A172 (cell line): ENCODE data around the gene IL17RD. TPM values are rescaled to one million over a fixed set of nuclear protein-coding genes. Genes with fewer than 3 reads are reported as not detected.
A peak's percentile ranks its signal among the peaks of the same experiment; 100 is the strongest.

ENCODE experiments used
- DNase-seq: peaks from one replicate; pipeline ENCODE4 v3.0.0-alpha.2; 2015; ENCODE audit warnings: low spot score
- total RNA-seq: library from RNA; depleted of rRNA; stranded (reverse); fragments of >200 nt; shearing (Covaris generic); gene quantifications from 2 replicates; pipeline ENCODE4 v1.2.3, GENCODE V29; 2014

IL17RD gene
- total RNA-seq, 1 experiment from 2014 or later: 1.5 TPM

DNA sequence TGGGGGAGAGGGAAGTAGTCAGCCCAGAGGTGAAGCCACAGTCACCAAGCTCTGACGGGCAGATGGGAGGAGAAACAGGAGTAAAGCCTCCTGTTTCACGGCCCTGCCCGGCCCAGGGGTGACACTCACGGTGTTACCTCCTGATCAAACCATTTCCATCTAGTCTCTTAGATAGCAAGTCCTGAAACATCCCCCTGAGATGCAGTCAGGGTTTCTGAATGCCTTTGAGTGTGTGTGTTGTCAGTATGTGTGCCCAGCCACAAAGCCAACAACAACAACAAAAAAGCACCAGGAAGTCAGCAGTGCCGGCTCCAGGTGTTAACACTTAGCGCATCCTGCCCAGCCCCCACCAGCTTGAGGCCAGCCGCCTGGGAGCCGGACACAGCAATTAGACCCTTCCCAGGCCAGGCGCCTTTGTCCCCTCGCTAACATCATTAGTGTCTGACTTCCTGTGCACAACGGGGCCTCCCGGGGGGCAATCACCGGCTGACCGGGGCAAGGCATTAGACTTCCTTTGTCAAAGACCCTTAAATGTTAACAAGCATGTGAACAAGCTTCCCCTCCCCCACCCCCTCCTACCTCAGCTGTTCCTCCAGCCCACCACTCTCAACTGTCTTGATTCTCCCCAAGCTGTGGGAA is 34.5 kb downstream of the IL17RD start:
- no peak for DNase-seq

DNA sequence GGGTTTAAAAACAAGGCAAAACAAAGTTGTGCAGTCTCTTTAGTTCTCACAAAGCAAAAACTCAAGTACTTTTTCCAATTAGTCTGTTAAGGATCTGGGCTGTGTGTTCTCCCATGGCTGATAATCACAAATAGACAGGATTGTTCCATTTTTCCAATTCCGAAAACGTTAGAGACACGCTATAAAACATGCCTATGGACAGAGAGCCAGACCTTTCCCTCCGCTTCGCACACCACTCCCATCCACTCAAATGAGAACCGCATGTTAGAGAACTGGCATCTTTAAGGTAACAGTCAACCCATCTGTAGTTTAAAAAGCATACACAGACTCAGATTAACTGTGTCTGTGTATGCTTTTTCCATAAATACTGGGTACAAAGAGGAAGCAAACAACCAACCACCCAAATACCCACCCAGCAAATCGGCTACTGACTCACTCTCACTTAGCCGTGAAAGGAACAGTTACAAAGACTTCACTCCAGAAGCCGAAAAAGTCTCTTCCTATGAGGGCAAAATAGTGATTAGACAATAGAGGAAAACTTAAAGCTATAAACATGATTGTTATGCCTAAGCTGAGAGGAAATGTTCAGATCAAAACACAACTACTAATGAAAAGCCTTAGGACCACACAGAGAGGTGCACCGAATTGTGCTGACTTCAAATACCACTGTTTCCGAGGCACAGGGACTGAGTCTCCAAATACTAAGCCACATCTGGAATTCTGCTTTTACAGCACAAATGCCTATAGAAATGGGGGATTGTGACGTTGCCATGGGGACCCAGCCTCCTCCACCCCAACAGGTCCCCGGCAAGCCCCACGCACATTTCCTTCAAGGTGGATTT is 36.1 kb downstream of the IL17RD start:
- DNase-seq: no peak

DNA sequence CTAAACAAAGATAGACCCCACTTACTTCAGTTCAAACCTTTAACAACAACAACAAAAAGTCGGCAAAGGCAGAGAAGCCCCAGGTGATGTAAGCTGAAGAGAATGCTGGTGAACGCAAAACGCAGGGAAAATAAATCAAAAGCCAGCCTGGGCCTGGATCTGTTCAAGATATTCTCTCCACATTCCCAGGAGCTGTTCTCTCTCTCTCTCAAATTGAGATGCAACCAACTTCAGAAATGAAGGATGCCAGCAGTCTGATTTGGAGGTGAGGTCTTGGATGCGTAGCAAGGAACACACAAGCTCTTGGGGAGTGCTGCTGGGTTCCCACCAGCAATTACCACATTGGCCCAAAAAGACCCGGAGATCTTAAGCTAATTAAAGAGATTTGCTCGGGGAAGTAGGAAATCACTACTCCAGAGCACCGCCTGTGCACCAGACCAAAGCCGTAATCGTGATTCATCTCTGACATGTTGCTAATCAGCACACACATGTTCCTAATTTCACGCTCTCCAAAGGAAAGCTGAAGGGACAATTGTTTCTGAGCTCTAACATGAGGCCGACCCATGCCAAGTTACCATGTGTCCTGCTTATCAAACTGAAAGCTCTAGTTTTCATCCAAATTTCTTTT is 37.1 kb downstream of the IL17RD start:
- DNase-seq: no peak

DNA sequence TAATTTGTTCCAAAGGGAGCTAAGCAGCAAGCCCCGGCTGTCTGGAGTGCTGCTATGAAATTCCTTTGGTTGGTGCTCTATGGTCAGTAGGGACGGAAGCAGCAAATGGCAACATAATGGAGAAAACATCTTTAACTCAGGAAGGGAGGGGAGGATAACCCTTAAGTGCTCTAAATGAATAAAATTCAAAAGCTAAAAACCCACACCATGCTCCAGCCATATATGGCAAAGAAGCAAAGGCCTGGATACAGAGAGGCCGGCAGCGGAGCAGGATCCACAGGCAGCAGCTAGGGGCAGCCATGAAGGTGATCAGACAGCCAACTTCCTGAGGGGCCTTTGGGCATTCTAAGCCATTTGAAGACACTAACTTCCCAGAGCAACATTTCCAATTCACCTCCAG is 38.9 kb downstream of the IL17RD start:
- DNase-seq: no peak

DNA sequence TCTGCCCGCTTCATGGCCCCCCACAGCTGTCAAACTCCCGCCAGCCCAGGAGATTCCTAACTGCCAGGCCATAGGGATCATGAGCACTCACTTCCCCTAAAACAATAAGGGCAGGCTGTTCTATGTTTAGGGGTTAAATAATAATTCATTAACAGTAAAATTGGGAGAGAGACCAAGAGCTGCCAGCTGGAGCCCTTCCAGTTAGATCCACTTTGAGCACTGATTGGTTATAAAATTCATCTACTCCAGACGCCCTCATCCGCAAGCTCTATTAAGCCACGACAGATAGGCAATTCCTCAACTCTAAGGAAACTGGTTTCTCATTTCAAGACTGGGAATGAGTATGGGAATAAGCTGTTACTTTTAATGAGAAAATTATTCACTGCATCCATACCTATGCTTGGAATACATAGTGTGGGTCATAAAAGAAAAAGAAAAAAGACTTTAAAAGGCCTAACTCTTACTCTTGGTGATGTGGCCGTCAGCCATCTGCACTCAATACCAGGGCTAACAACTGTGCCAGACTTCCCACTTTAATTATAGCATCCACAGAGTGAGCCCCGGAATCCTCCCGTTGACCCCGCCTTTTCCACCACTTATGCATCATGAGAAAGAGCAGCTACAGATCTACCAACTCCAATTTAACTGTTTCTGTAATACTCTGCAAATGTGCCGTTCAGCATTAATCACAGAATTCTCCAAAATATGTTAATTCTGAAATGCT is 44.5 kb downstream of the IL17RD start:
- no peak for DNase-seq

DNA sequence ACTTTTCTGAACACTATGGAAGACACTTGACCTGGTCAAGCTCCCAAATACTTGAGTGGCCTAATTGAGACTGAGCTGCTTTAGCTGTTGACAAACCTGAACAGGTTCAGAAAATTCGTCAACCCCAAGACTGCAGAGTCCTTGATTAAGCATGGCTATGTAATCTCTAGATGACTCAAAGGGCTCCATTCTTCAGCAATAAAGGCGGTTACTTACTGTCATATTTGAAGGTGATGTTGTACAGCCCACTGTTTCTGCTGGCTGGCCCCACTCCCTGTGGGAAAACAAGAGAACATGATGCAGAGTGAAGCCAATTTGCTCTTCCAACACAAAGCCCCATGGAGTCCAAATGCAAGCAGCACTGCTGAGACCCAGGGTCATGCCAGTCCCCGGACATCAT is 45.1 kb downstream of the IL17RD start:
- no peak for DNase-seq

DNA sequence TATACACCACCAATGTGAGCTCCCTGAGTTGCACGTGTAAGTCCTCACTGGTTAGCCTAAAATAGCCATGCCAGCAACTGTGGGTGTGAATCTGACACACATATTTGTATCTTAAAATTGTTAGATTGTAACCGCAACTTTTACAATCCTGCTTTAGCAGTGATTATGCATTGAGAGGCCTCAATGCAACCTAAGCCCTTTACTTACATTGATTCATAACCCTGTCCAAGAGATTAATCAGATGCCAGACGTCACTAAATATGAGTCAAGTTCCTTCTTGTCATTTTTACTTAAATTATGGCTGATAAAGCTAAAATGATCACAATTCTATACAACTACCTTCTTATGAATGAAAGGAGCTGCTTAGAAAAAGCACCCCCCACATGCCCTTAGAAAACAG is 46.9 kb downstream of the IL17RD start:
- no peak for DNase-seq

DNA sequence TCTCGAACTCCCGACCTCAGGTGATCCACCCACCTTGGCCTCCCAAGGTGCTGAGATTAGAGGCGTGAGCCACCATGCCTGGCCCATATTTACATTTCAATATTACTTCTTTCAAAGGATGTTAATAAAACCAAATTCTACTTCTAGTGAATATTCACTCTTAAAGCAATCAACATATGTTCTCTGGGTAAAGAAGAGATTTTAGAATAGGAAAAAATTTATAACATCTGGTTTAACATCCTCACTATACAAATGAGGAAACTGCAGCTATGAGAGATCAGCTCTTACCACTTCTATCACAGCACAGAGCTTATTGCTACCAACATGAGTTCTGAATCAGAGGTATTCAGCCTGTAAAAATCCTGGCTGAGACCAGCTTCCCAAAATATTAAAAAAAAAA is 48.7 kb downstream of the IL17RD start:
- DNase-seq: no peak

DNA sequence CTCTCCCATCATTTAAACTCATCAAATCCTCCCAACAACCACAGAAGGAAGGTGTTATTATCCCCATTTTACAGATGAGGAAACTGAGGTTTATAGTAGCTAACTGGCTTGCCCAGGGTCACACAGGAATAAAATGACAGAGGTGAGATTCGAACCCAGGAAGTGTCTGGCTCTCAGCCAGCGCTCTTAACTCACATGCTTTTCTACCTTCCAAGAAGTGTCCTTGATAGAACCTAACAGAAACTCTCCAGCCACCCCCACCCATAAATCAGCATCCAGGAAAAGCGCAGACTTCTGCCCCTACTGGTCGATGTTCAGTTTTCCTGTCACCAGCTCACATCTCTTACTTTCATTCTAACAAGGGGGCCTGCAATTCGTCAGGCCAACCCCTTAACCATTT is 52.9 kb downstream of the IL17RD start:
- peak; percentile 23 for DNase-seq

DNA sequence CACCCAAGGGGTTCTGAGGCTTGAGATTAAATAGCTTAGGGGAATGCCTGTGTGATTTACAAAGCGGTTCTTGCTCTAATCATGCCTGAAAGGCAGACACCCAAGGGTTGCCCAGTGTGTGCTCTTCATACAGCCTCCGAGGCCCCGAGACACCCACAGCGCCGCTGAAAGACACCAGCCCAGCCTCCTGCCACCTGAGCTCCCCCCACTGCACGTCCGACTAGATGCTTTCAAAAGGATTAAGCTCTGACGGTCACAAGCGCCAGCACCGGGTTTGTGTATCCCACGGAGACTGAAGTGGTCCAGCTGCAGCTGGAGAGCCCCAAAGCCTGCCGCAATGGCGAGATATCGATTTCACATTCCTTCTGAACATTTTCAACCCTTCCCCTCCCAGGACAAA is 54.4 kb downstream of the IL17RD start:
- DNase-seq: no peak

DNA sequence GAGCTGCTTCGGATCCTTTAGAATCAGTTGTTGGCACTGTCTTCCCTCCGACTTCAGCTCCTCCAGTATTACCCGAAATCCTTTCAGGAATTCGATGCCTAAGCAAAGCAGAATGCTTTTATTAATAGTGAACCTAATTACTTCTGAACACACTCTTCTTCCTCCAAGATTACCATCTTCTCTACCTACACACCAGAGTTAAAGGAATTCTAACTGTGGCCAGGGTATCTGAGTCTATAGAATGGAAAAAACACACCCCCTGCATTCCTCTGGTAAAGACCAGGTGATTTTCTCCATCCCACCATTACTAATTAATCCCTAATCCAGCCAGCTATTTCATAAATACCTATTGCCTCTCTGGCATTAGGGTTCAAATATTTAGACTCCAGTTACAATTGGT is 54.9 kb downstream of the IL17RD start:
- no peak for DNase-seq

DNA sequence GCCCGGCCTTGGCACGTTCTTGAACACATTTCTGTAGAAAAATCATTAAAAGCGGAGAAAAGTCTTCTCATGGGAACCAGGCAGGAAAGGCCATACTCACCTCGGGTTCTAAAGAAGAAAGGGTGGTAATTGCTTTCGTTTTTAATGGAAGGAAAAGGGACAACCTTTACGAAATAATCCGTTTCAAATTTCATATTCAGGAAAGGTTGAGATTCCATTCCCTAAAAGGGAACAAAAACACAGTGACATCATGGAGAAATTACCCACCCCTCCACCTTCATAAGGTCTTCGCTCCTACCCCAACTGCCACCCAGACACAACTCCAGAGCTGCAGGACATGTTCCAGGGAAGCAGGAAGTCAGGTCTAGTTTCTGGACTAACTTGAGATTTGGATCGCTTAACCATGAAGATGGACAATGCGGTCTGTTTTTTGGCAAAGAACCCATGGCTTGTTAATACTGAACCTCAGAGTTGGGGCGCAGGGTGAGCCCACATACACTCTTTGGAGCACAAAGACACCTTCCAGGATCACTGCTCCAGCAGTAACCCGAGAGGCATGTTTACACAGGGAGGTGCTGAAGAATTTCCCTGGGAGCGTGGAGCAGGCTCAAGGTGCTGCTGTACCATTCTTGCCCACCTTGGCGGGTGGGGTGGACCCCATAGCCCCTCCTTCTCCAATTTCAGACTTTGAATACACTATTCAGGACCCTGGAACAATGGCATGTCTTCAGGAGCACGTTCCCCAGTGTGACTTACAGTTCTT is 55.5 kb downstream of the IL17RD start:
- DNase-seq: no peak

DNA sequence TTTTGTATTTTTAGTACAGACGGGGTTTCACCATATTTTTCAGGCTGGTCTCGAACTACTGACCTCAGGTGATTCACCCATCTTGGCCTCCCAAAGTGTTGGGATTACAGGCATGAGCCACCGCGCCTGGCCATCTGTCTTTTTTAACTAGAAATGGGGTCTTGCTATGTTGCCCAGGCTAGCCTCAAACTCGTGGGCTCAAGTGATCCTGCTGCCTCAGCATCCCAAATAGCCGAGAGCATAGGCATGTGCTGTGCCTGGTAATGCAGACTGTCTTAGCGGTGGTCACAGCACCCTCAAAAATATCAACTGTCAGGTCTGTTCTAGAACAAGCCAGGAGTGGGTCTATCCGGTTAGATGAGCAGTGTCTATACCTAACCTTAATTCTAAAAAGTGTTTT is 56.5 kb downstream of the IL17RD start:
- DNase-seq: no peak

DNA sequence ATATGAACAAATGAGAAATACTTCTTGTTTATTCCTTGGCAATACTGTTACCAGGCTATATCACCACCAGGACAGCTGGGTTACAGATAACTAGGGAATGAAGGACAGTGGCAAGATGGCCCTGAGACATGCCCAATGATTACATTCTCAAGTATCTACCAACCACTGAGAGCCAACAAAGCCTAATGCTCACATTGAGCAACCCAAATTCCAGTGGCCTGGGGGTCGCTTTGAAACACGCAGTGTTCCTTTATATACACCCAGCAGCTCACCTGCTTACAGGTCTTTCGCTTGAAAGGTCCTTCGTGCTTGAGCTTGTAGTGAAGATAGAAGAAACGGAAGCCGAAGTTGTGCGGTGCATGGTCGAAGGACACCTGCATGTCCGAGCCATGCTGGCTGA is 59.6 kb downstream of the IL17RD start:
- no peak for DNase-seq

DNA sequence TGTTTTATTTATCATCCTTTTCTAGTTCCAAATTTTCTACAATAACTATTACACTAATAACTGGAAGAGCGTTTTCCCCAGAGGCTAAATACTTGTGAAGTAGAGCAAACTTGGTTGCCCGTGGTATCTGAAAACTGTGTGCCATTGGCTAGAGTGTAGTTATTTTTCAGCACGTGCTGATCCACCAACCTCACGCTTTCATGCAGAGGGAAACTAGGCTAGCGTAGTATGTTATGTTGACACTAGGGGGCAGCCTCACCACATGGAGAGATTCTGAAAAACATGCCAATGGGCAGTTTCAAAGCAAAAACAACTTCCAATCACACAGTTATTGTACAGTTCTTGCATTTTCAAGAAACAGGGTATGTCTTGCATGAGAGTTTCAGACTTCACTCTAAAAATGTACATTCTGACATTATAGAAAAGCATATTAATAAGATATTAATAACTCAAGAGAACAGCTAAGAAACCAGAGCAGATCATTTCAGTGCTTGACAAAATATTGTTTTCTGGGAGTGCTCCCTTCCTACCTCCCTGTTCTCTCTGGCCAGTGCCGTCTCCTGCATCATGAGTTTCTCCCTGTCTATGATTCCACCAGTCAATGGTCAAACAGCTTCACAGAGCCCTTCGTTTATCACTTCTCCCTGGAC is 65.0 kb downstream of the IL17RD start:
- peak; percentile 61 for DNase-seq

DNA sequence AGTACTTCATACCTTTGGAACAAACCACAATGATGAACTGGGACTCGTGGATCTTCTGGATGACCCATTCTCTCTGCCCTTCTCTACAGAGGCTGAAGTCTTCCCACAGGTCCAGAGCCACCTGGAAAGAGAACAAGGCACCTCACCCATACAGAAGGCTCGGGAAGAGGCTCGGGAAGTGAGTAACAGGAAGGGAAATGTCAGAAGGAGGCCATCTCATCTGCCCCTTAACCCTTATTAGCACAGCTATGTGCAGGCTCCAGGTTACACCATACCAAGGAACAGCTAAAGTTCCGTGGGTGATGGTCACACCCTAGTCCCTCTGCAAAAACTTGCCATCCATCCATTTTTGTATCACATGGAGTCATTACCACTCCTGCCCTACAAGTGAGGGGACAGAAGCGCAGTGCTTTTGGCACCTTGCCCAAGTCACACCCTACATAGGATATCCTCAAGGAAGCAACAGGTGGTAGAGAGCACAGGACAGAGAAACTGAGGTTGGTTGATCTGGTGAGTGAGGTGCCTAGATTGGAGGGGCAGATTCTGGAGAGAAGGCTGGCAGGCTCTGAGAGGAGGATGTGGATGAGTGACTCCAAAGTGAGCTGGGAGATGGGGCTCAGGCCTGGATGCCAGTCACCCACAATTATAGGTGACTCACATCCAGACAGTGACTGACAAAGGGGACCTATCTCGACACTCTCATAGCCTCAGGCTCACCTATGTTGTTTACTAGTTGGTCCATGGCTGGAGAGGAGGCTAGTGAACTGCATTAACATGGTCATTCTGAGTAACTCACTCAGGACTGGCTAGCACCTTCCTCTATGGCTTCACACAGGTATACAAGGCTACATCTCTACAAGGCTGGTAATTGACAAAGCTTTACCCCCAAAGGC is 66.5 kb downstream of the IL17RD start:
- DNase-seq: no peak

DNA sequence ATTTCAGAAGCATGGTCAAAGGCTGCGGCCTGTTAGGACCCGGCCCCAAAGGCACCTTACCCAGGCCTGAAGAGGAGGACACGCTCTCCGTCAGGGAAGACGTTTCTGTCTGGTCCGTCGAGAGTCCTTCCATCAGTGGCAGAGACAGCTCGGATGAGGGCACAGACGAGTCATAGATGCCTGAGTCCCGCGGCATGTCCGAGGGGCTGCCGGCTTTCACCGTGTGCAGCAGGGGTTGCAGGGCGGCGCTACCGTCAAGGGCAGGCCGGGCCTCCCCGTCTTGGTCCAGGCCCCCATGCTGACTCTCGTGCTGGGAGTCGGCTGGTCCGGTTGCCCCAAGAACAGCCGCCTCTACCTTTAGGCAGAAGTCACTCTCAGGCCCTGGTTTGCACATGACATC is 67.6 kb downstream of the IL17RD start:
- no peak for DNase-seq

DNA sequence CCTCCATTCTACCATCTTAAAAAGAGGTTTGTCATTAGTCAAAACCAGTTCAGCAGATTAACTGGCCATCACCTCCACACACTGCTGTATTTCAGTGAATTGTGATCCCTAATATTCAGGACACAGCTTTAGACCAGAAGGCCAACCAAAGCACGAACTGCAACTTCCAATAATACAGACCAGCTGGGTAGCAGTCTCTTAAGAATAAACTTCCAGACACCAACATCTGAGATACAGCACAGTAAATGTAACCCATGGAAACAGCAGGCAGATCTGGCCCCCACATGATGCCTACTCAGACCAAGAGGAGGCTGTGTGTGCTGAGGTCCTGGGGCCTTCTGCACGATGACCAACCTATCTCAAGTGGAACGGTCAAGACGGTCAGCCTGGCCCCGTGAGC is 69.8 kb downstream of the IL17RD start:
- no peak for DNase-seq

DNA sequence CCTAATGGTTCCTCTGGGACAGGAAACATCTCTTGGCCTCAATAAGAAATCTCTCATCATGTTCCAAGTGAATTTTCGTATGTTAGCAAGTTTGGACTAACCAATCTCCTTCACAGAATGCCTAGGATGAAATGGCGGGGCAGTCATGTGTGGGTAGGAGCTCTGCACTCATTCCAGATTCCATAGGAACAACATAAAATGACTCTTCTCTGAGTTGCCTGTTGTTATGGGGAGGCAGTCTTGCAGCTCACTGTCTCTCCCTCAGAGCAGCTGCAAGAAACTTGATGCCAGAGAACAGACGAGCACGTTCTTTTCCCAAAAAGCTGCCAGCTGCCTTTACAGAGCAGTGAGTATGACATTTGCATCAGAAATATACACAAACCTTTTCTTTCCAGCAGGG is 70.6 kb downstream of the IL17RD start:
- DNase-seq: no peak

DNA sequence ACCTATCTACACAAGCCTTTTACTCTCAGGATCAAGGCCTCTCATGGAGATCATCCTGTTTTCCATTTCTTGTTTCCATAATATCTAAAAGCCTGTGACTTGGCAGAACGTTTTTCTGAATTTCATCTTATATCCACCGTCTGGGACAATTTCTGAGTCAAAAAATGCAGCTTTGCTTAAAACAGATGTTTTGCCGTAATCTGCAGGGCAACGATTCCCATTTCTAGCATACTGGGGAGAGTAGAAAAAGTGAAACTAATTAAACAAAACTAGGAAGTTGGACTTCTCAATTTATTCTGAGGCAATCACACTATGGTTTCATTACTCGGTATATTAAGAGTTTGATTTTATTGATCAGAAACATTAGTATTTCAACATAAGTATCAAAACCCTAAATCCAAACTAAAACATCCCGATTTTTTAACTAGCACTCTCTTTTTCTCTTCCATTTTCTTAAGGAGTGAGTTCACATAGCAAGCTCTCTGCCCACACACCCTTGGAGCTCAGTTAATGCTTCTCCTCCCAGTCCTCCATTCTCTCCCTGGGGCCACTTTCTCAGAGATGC is 71.1 kb downstream of the IL17RD start:
- no peak for DNase-seq
